Measurements from ENCODE around the gene SLC35A3. TPM values are rescaled to one million over a fixed set of nuclear protein-coding genes. Genes with fewer than 3 reads are reported as not detected.
"Not testable (repeated sequence)": the region's sequence is repeated elsewhere in the genome, so short reads cannot be mapped to it uniquely, and the experiment has no call there.

SLC35A3 gene
- total RNA-seq, 8 experiments from 2014 or later = 13.6 to 23.4 (median 16.0) TPM

DNA sequence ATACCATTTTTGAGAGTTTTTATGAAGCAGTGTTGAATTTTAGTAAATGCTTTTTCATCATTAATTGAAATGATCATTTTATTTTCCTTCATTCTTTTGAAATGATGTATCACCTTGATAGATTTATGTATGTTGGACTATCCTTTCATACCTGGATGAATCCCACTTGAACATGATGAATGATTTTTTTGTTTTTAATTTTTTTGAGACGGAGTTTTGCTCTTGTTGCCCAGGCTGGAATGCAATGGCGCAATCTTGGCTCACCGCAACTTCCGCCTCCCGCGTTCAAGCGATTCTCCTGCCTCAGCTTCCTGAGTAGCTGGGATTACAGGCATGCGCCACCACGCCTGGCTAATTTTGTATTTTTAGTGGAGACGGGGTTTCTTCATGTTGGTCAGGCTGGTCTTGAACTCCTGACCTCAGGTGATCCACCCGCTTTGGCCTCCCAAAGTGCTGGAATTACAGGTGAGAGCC is 77.5 kb downstream of the SLC35A3 start:
- 40 to 100% (median 98%) methylated on average over 1 to 11 of the region's 11 CpGs; no CpG with 5 or more reads in 2 of the 10 experiments for WGBS, 10 experiments
- not testable (repeated sequence) for H3K27ac ChIP-seq; ATAC-seq (replicated peaks in 6 of 8); H3K4me1 ChIP-seq (replicated peaks in 1 of 2); H3K4me3 ChIP-seq
- in situ Hi-C loops (cut with MboI; ENCODE audit: low pct_unique_long_range_greater_than_20kb in 2 of 9, low sequenced_read_pairs in 9 of 9, unreplicated experiment in 9 of 9) = loop anchor here in 1 of 9 experiments (25.0 kb wide), 1 partner anchor 235 kb away; no protein-coding TSS in a partner anchor

DNA sequence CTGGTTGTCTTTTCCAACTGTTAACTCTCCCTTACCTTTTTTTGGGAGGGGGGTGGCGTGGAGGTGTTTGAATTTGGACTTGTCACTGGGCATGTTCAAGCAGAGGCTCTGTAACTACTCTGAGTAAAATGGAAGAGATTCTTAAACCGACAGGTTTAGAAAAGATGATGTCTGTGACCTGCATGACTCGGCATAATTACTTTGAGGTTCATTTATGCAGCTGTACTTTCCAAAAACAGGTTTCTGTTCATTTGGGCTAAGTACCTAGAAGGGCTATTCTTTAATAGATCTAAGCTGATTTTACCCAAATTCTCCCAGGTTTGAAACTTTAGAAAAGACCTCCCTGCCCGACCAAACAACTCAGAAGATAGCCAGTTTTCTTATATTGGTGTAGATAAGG is 80.3 kb downstream of the SLC35A3 start:
- H3K27ac ChIP-seq = no peak overlapping the region
- ATAC-seq (replicated peaks in 6 of 8) = no peak
- in situ Hi-C loops (cut with MboI; ENCODE audit: low pct_unique_long_range_greater_than_20kb in 2 of 9, low sequenced_read_pairs in 9 of 9, unreplicated experiment in 9 of 9) = no loop called here
- H3K4me1 ChIP-seq (replicated peaks in 1 of 2) = peaks cover 0 to 2% of the 10 kb centered on the region in 2 donors
- no peak overlapping the region for H3K4me3 ChIP-seq
- 80 to 100% (median 94%) methylated on average over 2 to 4 of the region's 4 CpGs; no CpG with 5 or more reads in 1 of the 10 experiments for WGBS, 10 experiments

GRCh38 chr1:100051401-100051800 is 81.6 kb downstream of the SLC35A3 start:
- no peak for ATAC-seq (replicated peaks in 6 of 8)
- in situ Hi-C loops (cut with MboI; ENCODE audit: low pct_unique_long_range_greater_than_20kb in 2 of 9, low sequenced_read_pairs in 9 of 9, unreplicated experiment in 9 of 9) = no loop called here
- Histone ChIP-seq H3K27ac (no peak overlapping the region), H3K4me3 (no peak overlapping the region), H3K4me1 (replicated peaks in 1 of 2) (peaks cover 0 to 2% of the 10 kb centered on the region in 2 donors)
- WGBS, 10 experiments = 67 to 100% (median 92%) methylated on average over 3 to 4 of the region's 4 CpGs; no CpG with 5 or more reads in 1 of the 10 experiments

DNA sequence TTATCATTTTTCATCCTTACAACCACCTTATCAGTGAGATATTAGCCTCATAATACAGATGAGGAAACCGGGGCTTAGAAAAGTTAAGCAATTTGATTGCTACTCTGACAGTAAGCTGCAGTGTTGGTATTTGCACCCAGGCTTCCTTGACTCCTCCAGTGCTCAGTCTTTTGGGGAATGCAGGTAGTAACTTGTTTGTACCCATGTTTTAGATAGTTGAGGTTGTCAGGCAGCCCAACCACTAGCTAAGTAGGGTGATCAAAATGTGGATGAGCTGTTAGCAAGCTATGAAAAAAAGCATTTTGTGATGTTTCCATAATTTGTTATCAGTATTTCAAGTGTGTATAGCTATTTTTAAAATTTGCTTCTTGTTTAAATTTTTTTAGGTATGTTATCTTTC is 82.1 kb downstream of the SLC35A3 start:
- WGBS, 10 experiments = 86 to 100% (median 100%) methylated on average over 1 of the region's 1 CpG; no CpG with 5 or more reads in 4 of the 10 experiments

GRCh38 chr1:100053119-100053518 is 83.3 kb downstream of the SLC35A3 start:
- in situ Hi-C loops (cut with MboI; ENCODE audit: low pct_unique_long_range_greater_than_20kb in 2 of 9, low sequenced_read_pairs in 9 of 9, unreplicated experiment in 9 of 9) = no loop called here
- H3K4me3 ChIP-seq = no peak overlapping the region
- no peak for ATAC-seq (replicated peaks in 6 of 8)
- H3K4me1 ChIP-seq (replicated peaks in 1 of 2) = peaks cover 0 to 2% of the 10 kb centered on the region in 2 donors
- no peak overlapping the region for H3K27ac ChIP-seq

More for the DNA sequence above, 82.1 kb downstream of the SLC35A3 start:
- in situ Hi-C loops (cut with MboI; ENCODE audit: low pct_unique_long_range_greater_than_20kb in 2 of 9, low sequenced_read_pairs in 9 of 9, unreplicated experiment in 9 of 9) = no loop called here
- Histone ChIP-seq H3K4me3 (no peak overlapping the region), H3K4me1 (replicated peaks in 1 of 2) (peaks cover 0 to 2% of the 10 kb centered on the region in 2 donors), H3K27ac (no peak overlapping the region)
- ATAC-seq (replicated peaks in 6 of 8) = no peak

- ATAC-seq (replicated peaks in 6 of 8) = no peak
- WGBS, 10 experiments = 88 to 100% (median 100%) methylated on average over 3 to 4 of the region's 4 CpGs; no CpG with 5 or more reads in 1 of the 10 experiments
- H3K27ac ChIP-seq = no peak overlapping the region
- H3K4me3 ChIP-seq = no peak overlapping the region
- H3K4me1 ChIP-seq (replicated peaks in 1 of 2) = peaks cover 0 to 2% of the 10 kb centered on the region in 2 donors
- in situ Hi-C loops (cut with MboI; ENCODE audit: low pct_unique_long_range_greater_than_20kb in 2 of 9, low sequenced_read_pairs in 9 of 9, unreplicated experiment in 9 of 9) = no loop called here
These were observed 83.9 kb downstream of the SLC35A3 start for GRCh38 chr1:100053727-100054126.

DNA sequence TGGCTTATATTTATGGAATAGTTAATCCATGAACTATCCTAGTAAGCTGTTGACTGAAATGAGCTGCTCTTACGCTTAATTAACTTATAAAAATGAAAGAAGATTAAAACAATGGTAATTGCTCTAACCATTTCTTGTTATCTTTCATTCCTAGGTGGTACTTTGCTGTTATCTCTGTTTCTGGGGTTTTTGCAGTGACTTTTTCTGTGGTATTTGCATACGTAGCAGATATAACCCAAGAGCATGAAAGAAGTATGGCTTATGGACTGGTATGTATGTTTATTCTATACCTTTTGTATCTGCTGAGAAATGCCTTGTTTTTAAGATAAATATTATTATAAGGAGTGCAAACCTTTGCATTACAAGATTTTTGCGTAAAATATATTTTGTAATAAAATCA is 91.9 kb downstream of the SLC35A3 start:
- H3K4me3 ChIP-seq = no peak overlapping the region
- H3K4me1 ChIP-seq (replicated peaks in 1 of 2) = no peaks in the 10 kb centered on the region
- in situ Hi-C loops (cut with MboI; ENCODE audit: low pct_unique_long_range_greater_than_20kb in 2 of 9, low sequenced_read_pairs in 9 of 9, unreplicated experiment in 9 of 9) = no loop called here
- no peak overlapping the region for H3K27ac ChIP-seq
- WGBS, 10 experiments = 95 to 100% (median 100%) methylated on average over 1 to 3 of the region's 3 CpGs
- no peak for ATAC-seq (replicated peaks in 6 of 8)

DNA sequence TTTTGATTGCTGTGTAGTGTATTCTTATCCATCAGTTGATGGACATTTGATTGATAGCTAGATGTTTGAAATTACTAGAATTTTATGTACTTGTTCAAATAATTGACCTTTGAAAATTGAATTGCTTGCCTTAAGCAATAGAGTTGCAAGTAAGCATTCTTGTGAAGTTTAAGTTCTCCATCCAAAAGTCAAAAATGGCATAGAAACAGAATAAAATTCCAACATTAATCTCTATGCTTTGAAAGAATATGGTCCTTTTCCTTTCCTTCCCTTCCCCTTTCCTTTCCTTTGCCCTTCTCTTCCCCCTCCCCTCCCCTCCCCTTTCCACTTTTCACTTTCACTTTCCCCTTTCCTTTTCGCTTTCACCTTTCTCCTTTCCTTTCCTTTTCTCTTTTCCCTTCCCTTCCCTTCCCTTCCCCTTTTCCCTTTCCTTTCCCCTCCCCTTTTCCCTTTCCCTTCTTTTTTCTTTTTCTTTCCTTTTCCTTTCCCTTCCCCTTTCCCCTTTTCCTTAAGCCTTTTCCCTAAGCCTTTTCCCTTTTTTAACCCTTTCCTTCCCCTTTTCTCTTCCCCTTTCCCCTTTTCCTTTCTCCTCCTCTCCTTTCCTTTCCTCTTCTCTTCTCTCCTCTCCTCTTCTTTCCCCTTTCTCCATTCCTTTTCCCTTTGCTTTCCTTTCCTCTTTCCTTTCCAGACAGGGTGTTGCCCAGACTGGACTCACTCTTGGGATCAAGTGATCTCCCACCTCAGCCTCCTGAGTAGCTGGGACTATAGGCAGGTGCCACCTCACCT is 95.6 kb downstream of the SLC35A3 start:
- in situ Hi-C loops (cut with MboI; ENCODE audit: low pct_unique_long_range_greater_than_20kb in 2 of 9, low sequenced_read_pairs in 9 of 9, unreplicated experiment in 9 of 9) = no loop called here
- no peaks in the 10 kb centered on the region for H3K4me1 ChIP-seq (replicated peaks in 1 of 2)
- no peak overlapping the region for H3K4me3 ChIP-seq
- 94 to 100% (median 100%) methylated on average over 1 of the region's 1 CpG; no CpG with 5 or more reads in 5 of the 10 experiments for WGBS, 10 experiments
- no peak for ATAC-seq (replicated peaks in 6 of 8)
- no peak overlapping the region for H3K27ac ChIP-seq

DNA sequence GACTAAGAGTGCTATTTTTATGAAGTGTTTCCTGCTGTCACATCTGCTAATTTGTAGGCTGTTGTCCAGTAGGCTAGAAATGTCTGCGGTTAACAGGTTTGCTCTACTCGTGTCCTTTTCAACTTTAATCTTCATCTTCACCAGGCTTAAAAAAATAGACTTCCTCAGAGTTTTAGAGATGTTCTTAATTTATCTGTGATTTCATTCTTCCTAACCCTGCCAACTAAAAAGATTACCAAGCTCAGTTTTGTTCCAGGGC is 96.1 kb downstream of the SLC35A3 start:
- WGBS, 10 experiments = 80 to 100% (median 100%) methylated on average over 1 to 2 of the region's 2 CpGs
- H3K4me3 ChIP-seq = no peak overlapping the region
- H3K27ac ChIP-seq = no peak overlapping the region
- no peak for ATAC-seq (replicated peaks in 6 of 8)
- in situ Hi-C loops (cut with MboI; ENCODE audit: low pct_unique_long_range_greater_than_20kb in 2 of 9, low sequenced_read_pairs in 9 of 9, unreplicated experiment in 9 of 9) = no loop called here
- H3K4me1 ChIP-seq (replicated peaks in 1 of 2) = no peaks in the 10 kb centered on the region

DNA sequence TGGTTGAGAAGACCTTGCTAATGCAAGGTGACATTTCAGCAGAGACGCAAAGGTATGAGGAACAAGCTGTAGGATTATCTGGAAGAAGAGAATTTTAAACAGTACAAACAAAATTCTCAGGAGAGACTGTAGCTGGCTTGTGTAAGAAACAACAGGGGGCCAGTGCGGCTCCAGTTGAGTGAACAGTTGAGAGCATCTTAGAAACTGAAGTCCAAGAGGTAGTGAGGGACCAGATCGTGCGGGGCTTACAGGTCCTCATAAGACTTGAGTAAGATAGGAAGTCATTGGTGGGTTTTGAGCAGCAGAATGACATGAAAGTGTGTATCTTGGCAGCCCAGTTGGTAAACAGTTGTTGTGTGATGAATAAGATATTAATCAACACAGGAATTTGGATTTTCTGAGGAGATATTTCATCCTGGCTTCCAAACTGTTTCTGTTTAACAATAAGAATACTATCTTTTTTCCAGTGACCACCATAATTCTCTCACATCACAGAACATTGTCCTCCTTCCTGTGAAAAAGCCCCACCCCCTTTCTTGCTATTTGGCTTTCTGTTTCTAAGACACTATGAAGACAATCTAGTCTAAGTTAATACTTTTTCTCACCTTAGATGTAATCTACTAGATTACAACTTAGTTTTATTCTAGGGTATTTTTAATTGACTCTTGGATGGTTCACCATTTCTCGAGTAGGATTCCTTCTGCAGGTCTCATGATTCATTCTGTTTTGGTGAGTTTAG is 100.6 kb downstream of the SLC35A3 start:
- Histone ChIP-seq H3K4me1 (replicated peaks in 1 of 2) (no peaks in the 10 kb centered on the region), H3K4me3 (no peak overlapping the region), H3K27ac (no peak overlapping the region)
- no peak for ATAC-seq (replicated peaks in 6 of 8)
- in situ Hi-C loops (cut with MboI; ENCODE audit: low pct_unique_long_range_greater_than_20kb in 2 of 9, low sequenced_read_pairs in 9 of 9, unreplicated experiment in 9 of 9) = no loop called here
- 89 to 100% (median 98%) methylated on average over 2 to 5 of the region's 5 CpGs for WGBS, 10 experiments

GRCh38 chr1:100073531-100073930 is 103.7 kb downstream of the SLC35A3 start:
- Histone ChIP-seq H3K4me1 (replicated peaks in 1 of 2) (no peaks in the 10 kb centered on the region), H3K4me3 (no peak overlapping the region), H3K27ac (no peak overlapping the region)
- in situ Hi-C loops (cut with MboI; ENCODE audit: low pct_unique_long_range_greater_than_20kb in 2 of 9, low sequenced_read_pairs in 9 of 9, unreplicated experiment in 9 of 9) = no loop called here
- ATAC-seq (replicated peaks in 6 of 8) = no peak
- 84 to 100% (median 99%) methylated on average over 2 to 3 of the region's 3 CpGs; no CpG with 5 or more reads in 2 of the 10 experiments for WGBS, 10 experiments

DNA sequence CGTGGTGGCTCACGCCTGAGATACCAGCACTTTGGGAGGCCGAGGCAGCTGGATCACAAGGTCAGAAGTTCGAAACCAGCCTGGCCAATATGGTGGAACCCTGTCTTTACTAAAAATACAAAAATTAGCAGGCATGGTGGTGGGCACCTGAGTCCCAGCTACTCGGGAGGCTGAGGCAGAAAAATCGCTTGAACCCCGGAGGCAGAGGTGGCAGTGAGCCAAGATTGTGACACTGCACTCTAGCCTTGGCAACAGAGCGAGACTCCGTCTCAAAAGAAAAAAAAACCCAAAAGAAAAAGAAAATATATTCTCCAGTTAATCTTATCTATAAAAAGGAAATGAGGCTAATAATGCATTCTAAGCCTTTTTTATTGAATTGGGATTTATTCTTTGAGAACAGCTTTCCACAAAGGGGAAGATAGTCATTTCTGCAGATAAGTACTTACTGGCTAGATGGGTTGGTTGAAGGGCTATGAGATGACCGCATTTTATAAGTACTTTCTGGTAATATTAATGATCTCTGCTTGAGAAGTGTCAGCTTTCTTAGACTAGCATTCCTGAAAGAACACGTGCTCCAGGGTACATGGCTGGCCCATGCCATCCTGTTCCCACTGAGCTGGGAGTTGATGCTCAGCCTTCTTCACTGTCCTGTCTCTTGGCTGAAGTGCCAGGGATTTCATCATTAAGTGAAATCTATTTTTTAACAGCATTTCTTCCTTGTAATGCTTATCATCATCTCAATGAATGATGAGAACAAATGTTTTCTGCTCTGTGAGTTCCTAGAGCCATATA is 105.0 kb downstream of the SLC35A3 start:
- no peak for ATAC-seq (replicated peaks in 6 of 8)
- in situ Hi-C loops (cut with MboI; ENCODE audit: low pct_unique_long_range_greater_than_20kb in 2 of 9, low sequenced_read_pairs in 9 of 9, unreplicated experiment in 9 of 9) = loop anchor here in 1 of 9 experiments (25.0 kb wide), 1 partner anchor 113 kb away; the partner anchor contains the start of gene LRRC39
- Histone ChIP-seq H3K27ac (no peak overlapping the region), H3K4me1 (replicated peaks in 1 of 2) (no peaks in the 10 kb centered on the region), H3K4me3 (no peak overlapping the region)
- WGBS, 10 experiments = 92 to 100% (median 98%) methylated on average over 1 to 11 of the region's 11 CpGs; no CpG with 5 or more reads in 2 of the 10 experiments

DNA sequence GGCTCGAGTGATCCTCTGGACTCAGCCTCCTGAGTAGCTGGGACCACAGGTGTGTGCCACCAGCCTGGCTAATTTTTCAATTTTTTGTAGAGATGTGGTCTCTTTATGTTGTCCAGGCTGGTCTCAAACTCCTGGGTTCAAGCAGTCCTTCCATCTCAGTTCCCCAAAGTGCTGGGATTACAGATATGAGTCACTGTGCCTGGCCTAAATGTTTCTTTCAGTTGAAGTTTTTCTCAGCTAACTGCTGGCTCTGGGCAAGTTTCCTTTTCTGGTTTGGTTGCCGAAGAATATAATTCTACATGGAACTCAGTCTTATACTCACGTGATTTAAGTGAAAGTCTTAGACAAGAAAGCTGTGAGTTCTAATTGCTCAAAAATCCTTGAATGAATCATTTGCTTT is 106.0 kb downstream of the SLC35A3 start:
- H3K27ac ChIP-seq = no peak overlapping the region
- H3K4me3 ChIP-seq = no peak overlapping the region
- in situ Hi-C loops (cut with MboI; ENCODE audit: low pct_unique_long_range_greater_than_20kb in 2 of 9, low sequenced_read_pairs in 9 of 9, unreplicated experiment in 9 of 9) = loop anchor here in 1 of 9 experiments (25.0 kb wide), 1 partner anchor 112 kb away; the partner anchor contains the start of gene LRRC39
- 91 to 100% (median 98%) methylated on average over 1 to 3 of the region's 3 CpGs; no CpG with 5 or more reads in 2 of the 10 experiments for WGBS, 10 experiments
- H3K4me1 ChIP-seq (replicated peaks in 1 of 2) = no peaks in the 10 kb centered on the region
- no peak for ATAC-seq (replicated peaks in 6 of 8)
